Psoas muscle (tissue), 8 donors: ENCODE results near the gene ATP1B3. TPM values are rescaled to one million over a fixed set of nuclear protein-coding genes. Genes with fewer than 3 reads are reported as not detected.
"Not testable (repeated sequence)": the region's sequence is repeated elsewhere in the genome, so short reads cannot be mapped to it uniquely, and the experiment has no call there.

Source experiments
- ATAC-seq, 4 donors: fragments of 200-7000 bp; cut with Tn5 transposase; one replicate each; pipeline ENCODE4 v1.9.1; 2020; ENCODE audit warnings: moderate library complexity in 3 of 4, mild to moderate bottlenecking in 2 of 4
- DNase-seq, 2 donors: peaks; one replicate each; pipeline ENCODE4 v3.0.0-alpha.2; 2020
- H3K27ac ChIP-seq: fragments of 200-600 bp; one replicate; pipeline ENCODE4 v1.8.0; 2022
- H3K27me3 ChIP-seq, 3 donors: fragments of 200-600 bp in 1 of 3; one replicate each; pipeline versions ENCODE4 v1.6.1 to v1.8.0; 2013 to 2022; ENCODE audit warnings: low read length in 2 of 3, mild to moderate bottlenecking in 2 of 3, moderate library complexity in 1 of 3; ENCODE audit not compliant: insufficient read depth in 3 of 3
- H3K36me3 ChIP-seq, 2 donors: fragments of 200-600 bp in 1 of 2; one replicate each; pipeline versions ENCODE4 v1.6.1 to v1.8.0; 2013 to 2022; ENCODE audit warnings: low read depth in 1 of 2, mild to moderate bottlenecking in 1 of 2, moderate library complexity in 1 of 2; ENCODE audit not compliant: insufficient read depth in 1 of 2
- H3K4me1 ChIP-seq: fragments of 200-600 bp; one replicate; pipeline ENCODE4 v1.8.0; 2022
- H3K4me3 ChIP-seq: fragments of 200-600 bp; one replicate; pipeline ENCODE4 v1.8.0; 2022; ENCODE audit warnings: mild to moderate bottlenecking
- H3K9me3 ChIP-seq: fragments of 200-600 bp; one replicate; pipeline ENCODE4 v1.8.0; 2022
- CTCF ChIP-seq: fragments of 200-600 bp; IDR thresholded peaks from one replicate; pipeline ENCODE4 v1.8.0; 2022; ENCODE audit warnings: antibody characterized with exemption
- WGBS, 3 donors: extraction: QIAGEN DNeasy Blood & Tissue Kit; methylation state at CpG; one replicate each; pipeline versions ENCODE4 v1.1.6 to v1.1.7; 2013; 5-methylcytosine and 5-hydroxymethylcytosine counted together
- intact Hi-C, 2 donors: fragments of 100-400 bp; cut with DNase I; formaldehyde crosslinking; loops; one replicate each; pipeline versions ENCODE4 v1.11.0 to v1.14.2; 2022
- polyA plus RNA-seq, 3 donors: library from polyadenylated mRNA; stranded (reverse); fragments of 200-250 nt; gene quantifications; one replicate each; pipeline ENCODE4 v1.2.3, GENCODE V29; 2013
- total RNA-seq, 4 donors: library from RNA; stranded (reverse); fragmentation: NEBNext Ultra II Directional in 2 of 4; extraction: Animal tissue kit (Norgen Biotek cat#: 25700) in 2 of 4; gene quantifications; one replicate each; pipeline versions ENCODE4 v1.2.1 to v1.2.4, GENCODE V29; 2021 to 2023
- donor health status: healthy with polysubstance abuse.
- donor health status: DM: no; HTN: no; CAD: no; lungs with moderate emphysema.
- donor health status: Bipolar disorder and iron deficiency.
- donor health status: healthy.
- donor health status: DM: yes; HTN: yes; CAD: no.
- donor health status: DM: no; HTN: no; CAD: no.
- donor health status: DM: no; HTN: no; CAD: no.
- donor health status: DM: yes; HTN: yes; CAD: no.

The ATP1B3 gene
- total and polyA plus RNA-seq, 7 donors: 19.9 to 68.2 (median 36.4) TPM

DNA sequence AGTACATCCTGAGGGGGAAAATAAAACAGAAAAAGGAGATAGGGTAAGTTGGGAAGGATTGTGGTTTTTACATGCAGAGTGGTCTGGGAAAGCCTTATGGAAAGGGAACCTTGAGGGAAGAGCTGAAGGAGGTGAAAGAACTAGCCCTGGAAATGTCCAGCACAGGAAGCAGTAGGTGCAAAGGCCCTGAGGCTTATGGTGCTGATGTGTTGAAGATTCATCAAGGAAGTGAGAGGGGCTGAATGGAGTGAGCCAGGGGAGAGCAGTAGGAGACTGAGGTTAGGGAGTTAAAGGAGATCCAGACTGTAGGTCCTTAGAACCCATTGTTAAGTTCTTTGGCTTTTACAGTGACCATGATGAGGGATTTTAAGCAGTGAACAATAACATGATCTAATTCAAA is 33.0 kb downstream of the ATP1B3 start:
- Histone ChIP-seq H3K4me3 (no peak overlapping the region), H3K36me3 (peaks cover 2 to 73% of the 10 kb centered on the region in 2 donors), H3K27ac (no peak overlapping the region), H3K9me3 (no peaks in the 10 kb centered on the region), H3K27me3 (no peaks in the 10 kb centered on the region), H3K4me1 (no peaks in the 10 kb centered on the region)
- intact Hi-C loops: no loop called here
- no peak for TF ChIP-seq CTCF
- DNase-seq (no peak), ATAC-seq (no peak)

- H3K27ac ChIP-seq, ATAC-seq, H3K9me3 ChIP-seq, H3K27me3 ChIP-seq, H3K4me1 ChIP-seq, DNase-seq, H3K4me3 ChIP-seq: not testable (repeated sequence)
- WGBS, 3 donors: 96% methylated on average over 4 of the region's 4 CpGs
- intact Hi-C loops: loop anchor here in 1 of 2 donors (5.0 kb wide), 1 partner anchor 333 kb away; no protein-coding TSS in a partner anchor
- peaks cover 2 to 74% of the 10 kb centered on the region in 2 donors for H3K36me3 ChIP-seq
Measured at GRCh38 chr3:141909986-141910385, 33.5 kb downstream of the ATP1B3 start.

GRCh38 chr3:141913150-141913811 is 36.8 kb downstream of the ATP1B3 start:
- intact Hi-C loops: loop anchor here in 1 of 2 donors (2.0 to 5.0 kb wide), 2 partner anchors 172 to 336 kb away; no protein-coding TSS in a partner anchor
- Histone ChIP-seq H3K36me3 (peaks cover 2 to 64% of the 10 kb centered on the region in 2 donors), H3K4me1 (no peaks in the 10 kb centered on the region), H3K27ac (no peak overlapping the region), H3K27me3 (no peaks in the 10 kb centered on the region), H3K9me3 (no peaks in the 10 kb centered on the region), H3K4me3 (no peak overlapping the region)
- DNase-seq (no peak), ATAC-seq (peak; percentile 46 to 80 (median 70))
- WGBS, 3 donors: 41 to 48% (median 43%) methylated on average over 1 of the region's 1 CpG
- TF ChIP-seq CTCF: peak; percentile 66

DNA sequence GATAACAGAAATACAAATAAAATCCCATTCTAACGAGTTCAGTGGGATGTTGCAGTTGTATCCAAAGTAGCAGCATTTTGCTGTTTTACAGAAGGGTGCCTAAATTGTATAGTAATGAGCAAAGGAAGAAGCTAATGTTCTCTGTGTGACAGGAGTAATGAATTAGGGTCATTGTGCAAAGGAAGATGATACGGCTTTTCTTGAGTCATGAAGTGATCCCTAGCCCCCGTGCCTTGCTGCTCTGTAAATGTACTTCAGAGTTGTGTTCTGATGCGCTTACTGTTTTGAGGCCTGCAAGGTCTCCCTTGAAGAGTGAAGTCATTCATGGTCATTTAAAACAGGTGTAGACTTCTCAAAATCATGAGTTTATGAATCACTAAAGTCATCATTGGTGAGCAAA is 37.9 kb downstream of the ATP1B3 start:
- no peak for ATAC-seq
- intact Hi-C loops: loop anchor here in 1 of 2 donors (5.0 kb wide), 1 partner anchor 337 kb away; no protein-coding TSS in a partner anchor
- Histone ChIP-seq H3K27ac (no peak overlapping the region), H3K9me3 (no peaks in the 10 kb centered on the region), H3K4me1 (no peaks in the 10 kb centered on the region), H3K27me3 (no peaks in the 10 kb centered on the region), H3K36me3 (peaks cover 2 to 54% of the 10 kb centered on the region in 2 donors), H3K4me3 (no peak overlapping the region)
- WGBS, 3 donors: 85 to 89% (median 89%) methylated on average over 4 of the region's 4 CpGs
- no peak for TF ChIP-seq CTCF
- DNase-seq: no peak

- no peaks in the 10 kb centered on the region for H3K9me3 ChIP-seq
- ATAC-seq (no peak), DNase-seq (no peak)
- WGBS, 3 donors: 94 to 97% (median 94%) methylated on average over 5 of the region's 5 CpGs
- intact Hi-C loops: no loop called here
- no peaks in the 10 kb centered on the region for H3K27me3 ChIP-seq
- no peak overlapping the region for H3K4me3 ChIP-seq
- no peak for TF ChIP-seq CTCF
- H3K27ac ChIP-seq: no peak overlapping the region
- H3K36me3 ChIP-seq: peaks cover 2 to 51% of the 10 kb centered on the region in 2 donors
- no peaks in the 10 kb centered on the region for H3K4me1 ChIP-seq
Measured at GRCh38 chr3:141915016-141915415, 38.6 kb downstream of the ATP1B3 start.
